GM21619 (cell line): ENCODE data around the gene DPP7.

Experiments used
- ATAC-seq: cut with Tn5 transposase; IDR thresholded peaks from one replicate; pipeline ENCODE4 v1.9.1; 2021; ENCODE audit not compliant: unreplicated experiment

DPP7 gene

DNA sequence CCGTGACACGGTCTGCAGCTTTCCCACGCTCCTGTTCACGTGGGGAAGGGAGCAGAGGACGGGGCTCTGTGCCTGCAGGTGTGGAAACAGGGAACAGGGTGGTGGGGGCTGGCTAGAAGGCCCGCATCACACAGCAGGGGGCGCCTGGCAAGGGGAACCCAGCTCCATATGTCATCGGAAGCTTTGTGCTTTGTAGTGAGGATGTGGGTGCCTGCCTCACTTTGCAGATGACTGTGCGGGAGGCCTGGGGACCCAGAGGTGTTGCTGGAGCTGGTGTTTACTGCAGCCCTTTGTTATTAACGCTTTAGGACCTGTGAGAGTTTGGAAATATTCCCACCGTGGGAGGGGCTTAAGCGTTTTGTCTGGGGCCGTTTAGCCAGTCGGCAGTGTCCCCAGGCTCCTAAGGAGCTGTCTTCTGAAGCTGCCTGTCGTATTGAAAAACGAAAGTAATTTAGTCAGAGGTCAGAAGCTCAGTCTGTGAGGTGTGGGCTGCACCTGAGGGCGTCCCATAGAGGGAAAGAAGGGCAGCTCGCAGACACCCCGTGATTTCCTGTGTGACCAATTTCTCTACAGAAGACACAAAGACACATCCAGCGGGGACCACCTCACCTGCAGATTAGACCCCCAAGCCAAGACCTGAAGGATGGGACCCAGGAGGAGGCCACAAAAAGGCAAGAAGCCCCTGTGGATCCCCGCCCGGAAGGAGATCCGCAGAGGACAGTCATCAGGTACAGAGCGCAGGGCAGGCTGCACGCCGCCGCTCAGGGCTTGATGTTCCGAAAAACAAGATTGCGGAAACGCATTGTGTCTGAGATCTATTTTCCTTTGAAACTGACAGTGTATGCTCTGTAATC, 18.6 kb downstream of the DPP7 start:
- ATAC-seq: peak; percentile 80

DNA sequence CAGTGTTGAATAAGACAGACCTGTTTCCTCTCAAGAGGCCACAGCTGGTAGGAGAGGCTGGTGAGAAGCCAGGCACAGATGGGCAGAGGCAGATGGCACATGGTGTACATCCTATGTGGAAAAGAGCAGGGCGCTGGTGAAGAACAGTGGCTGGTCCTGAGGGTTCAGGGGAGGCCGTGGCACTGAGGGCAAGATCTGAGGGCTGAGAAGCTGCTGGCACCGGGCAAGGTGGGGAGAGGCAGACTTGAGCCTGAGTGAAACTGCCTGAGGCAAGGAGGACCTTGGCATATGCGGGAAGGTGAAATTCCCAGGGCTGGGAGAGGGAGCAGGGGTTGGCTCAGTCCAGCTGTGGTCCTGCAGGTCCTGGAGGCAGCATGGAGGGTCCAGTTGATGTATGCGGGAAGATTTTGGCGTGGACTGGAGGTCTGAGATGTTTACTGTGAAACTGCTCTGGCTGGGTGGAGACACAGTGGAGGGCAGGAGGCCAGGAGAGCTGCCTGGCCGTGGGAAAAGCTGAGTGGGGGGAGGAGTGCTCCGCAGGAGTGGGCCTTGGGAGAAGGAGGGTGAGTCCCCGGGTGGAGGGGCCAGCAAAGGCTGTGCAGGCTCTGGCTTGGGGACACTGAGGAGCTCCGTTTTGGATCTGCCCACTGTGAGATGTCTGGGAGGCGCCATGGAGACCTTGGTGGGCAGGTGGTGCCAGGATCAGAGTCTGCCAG, 25.1 kb downstream of the DPP7 start:
- no peak for ATAC-seq

DNA sequence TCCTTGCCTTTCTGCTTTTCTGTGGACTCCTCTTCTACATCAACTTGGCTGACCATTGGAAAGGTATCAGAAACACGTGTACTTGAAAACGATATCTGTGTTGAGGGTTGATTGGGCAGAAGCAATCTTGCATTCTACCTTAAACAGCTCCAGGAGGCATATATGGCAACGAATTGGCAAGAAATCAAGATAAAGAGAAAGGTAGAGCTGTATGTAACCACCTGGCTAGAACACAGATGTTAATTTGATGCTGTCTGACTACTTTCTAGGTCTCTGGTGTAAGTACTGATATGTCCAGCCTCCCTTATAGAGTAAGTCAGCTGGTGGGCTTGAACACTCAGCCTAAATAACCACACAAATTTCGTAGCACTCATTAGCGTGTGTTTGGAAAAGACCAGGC, 26.4 kb downstream of the DPP7 start:
- ATAC-seq: no peak

DNA sequence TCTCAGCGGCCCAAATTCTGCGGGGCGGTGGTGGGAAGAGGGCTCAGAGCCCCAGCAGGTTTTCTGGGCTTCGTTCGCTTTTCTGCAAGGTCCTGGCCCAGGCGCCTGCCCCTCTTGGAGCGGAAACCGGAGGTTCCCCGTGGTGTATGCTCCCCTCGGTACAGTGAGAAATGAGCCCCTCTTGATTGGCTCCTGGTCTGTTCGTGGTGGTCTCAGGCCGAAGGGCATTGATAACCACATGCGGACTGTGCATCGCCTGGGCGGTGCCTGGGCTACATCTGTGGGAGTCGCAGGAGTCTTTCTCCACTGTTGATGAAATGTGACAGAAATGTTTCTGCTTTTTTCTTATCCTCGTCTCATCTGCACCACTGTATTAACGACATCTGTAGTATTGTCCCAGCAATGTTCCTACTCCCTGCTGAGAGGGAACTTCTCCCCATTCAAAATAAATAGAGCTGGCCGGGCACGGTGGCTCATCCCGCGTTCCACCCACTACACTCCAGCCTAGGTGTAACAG, 27.1 kb downstream of the DPP7 start:
- no peak for ATAC-seq

DNA sequence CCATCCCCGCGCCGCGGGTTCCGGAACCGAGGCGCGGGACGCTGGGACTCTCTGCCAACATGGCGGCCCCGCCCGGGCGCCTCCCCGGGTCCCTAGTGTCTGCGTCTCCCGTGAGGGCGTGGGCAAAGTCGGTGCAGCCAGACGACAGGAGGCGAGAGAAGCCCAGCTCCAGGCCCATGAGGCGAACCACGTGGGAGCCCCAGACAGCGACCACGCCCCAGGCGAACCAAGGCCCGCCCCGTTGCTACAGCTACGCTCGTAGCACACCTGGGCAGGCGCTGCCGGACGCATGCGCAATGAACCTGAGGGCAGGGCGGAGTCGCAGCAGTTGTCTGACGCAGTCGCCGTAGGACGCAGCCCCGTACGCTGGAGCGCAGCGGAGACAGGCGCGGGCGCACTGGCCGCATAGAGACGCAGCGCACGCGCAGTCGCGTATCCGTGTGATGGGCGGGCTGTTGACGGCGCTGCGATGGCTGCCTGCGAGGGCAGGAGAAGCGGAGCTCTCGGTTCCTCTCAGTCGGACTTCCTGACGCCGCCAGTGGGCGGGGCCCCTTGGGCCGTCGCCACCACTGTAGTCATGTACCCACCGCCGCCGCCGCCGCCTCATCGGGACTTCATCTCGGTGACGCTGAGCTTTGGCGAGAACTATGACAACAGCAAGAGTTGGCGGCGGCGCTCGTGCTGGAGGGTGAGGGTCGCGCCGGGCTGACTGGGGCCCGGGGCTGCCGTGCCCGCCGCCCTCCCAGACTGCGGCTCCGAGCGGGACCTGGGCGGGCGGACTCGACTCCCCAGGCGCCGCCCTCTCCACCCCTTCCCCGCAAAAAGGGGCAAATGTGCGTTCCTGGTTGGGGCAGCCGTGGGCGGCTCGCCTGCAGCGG, 27.8 kb downstream of the DPP7 start, which contains the start of gene MAN1B1:
TSS of gene MAN1B1 (plus strand) at position 455 of the 878 bp plus-strand sequence. CDS start at position 470, 15 bp downstream.
- peak; percentile 80 for ATAC-seq

DNA sequence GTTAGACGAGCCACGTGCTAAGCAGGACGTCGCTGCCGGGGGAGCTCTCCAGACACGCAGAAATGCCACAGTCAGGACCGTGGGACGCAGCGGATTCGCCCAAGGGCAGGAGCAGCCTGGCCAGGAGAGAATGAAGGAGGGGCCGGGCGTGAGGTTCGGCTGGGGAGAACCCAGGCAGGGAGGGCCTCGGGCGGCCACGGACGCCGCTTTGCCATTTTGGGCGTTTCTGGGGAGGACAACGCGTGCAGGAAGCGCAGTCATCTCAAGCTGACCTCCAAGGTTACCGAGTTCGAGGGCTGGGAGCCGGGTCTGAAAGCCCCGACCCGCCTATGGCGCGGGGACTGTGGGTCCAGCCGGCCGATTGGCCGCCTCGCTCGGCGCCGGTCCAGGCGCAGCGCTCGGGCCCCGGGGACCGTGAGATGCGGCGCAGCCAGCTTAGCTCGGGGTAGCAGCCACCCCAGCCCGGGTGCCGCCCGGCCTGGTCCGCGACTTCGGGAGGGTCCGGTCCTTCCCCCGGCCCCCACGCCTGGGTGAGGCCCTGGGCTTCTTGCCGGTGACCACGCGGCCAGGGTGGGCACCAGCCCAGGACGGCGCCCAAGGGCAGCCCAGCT, 28.5 kb downstream of the DPP7 start:
- ATAC-seq: peak; percentile 9

DNA sequence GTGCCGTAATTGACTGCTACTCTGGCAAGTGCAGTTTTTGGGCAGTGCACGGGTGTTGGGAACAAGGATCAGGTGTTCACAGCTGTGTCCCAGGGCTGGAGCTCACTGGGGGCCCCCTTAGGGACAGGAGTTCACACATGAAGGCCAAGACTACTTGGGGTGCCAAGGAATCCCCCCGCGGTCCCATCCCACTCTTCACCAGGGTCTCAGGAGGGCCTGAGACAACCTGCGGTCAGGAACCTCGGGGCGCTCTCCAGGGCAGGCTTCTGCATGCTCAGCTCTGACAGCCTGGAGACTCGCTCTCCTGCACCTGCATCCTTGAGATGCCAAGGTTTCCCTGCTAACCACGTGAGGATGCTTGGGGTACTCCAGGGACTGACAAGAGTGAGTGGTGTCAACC, 30.0 kb downstream of the DPP7 start:
- no peak for ATAC-seq

DNA sequence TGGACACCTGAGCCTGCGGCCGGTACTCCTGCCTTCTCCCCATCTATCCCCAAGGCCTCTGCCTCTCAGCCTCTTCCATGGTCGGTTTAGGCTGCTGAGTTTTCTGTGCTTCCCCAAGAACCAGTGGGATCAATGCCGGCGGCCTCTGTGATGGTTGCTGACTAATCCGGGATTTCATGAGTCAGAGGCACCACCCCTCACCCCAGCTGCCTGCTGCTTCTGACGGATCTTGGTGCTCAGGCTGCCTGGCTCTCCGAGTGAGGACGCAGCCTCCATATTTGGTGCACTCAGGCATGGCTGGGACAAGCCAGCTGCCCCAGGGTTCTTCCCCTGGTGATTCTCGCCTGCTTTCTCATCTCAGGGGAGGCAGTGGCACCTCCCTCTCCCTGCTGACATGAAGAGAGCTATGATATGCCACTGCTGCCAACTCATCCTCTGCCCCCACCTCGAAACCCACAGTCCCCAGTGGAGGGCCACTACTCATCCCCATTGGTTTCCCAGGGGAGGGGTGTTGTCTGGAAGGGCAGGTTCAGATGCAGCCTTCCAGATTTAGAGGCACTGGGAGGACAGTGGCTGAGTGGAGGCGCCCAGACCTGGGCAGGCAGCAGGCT, 31.0 kb downstream of the DPP7 start:
- ATAC-seq: no peak

DNA sequence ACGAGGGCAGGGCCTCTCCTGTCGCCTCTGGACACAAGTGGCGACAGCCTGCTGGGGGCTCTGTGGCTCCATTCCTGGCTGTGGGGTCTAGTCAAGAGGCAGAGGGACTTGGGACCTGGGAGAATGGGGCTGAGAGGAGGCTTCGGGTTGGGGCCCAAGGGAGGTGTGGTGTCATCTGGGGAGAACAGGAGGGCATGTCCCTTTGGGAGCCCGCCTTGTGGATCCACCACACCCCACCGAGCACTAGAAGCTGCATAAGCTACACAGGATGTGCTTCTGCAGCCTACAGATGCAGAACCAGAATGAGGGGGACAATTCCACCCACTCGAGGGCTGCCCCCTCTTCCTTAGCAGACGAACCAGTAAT, 31.6 kb downstream of the DPP7 start:
- ATAC-seq: no peak

DNA sequence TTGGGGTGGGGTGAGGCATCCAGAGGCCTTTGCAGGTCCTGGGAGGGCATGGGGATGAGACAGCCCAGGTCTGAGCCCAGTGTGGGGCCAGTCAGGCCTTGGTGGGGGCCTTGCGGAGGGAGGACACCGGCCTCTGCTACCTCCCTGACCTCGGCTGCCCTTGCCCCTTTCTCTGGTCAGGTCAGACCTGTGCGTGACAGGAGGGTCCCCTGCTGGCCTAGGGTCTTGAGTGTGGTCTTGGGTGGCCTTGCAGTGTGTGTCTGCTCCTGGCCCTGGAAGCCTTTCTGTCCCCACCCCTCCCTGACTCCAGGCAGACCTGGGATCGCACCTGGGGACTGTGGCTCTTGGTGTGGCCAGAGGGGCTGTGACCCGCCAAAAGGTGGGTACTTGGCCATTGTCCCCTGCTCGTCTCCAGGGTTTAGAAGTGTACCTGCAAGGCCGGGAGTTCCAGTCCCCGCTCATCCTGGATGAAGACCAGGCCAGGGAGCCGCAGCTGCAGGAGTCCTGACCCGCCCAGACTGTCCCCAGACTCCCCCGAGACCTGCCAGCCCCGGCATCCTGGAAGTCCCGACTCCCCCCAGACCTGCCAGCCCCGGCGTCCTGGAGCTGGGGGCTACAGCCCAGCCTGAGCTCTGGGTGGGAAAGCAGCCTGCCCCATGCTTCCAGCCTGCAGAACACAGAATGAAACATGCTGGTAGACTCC, 32.2 kb downstream of the DPP7 start:
- no peak for ATAC-seq

DNA sequence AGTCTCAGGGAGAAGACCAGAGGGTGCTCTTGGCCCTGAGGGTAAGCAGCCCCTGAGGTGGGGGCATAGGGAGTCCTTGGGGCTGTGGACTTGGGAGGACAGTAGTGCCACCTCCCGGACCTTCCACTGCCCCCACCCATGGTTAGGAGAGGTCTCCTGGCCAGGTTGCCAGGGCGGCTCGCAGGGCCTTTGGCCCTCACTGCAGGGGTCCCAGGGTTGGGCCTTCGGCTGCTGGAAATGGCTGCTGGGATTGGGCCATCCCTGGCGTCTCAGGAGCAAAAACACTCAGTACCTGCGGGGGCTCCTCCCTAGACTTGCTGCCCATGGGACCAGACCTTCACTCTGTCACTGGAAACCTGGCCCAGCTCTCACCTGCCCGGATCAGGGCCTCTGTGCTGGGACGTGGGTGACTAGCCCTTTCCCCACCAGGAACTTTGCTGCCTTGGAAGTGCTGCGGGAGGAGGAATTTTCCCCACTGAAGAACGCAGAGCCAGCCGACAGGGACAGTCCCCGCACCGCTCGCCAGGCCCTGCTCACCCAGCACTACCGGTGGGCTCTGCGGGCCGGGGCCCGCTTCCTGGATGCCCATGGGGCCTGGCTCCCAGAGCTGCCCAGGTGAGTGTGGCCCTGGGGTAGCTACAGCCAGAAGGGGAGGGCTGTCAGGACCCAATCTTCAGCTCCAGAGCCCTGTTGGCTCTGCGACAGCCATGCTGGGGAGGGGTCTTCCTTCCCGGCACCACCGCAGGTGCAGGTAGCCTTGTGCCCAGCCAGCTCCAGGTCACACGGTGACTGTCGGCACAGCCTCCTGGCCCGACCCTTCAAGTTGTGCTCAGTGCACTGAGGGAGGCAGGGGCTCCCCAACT, 34.0 kb downstream of the DPP7 start:
- no peak for ATAC-seq

DNA sequence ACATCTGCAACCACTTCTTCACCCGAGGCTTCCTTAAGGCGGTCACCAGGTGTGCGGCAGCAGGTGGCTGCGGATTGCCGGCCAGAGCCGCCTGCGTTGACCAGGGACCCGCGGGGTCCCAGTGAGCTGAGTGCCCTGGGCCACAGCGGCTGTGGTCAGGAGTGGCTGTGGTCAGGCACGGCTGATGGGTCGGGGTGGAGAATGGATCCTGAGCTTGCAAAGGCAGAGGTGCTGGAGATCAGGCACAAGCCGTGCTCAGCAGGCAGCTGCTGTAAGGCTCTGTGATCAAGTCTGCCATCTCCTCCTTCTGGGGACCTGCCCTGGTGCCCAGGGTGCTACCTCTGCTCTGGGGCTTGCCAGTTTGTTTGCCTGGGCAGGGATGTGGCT, 35.1 kb downstream of the DPP7 start:
- no peak for ATAC-seq

DNA sequence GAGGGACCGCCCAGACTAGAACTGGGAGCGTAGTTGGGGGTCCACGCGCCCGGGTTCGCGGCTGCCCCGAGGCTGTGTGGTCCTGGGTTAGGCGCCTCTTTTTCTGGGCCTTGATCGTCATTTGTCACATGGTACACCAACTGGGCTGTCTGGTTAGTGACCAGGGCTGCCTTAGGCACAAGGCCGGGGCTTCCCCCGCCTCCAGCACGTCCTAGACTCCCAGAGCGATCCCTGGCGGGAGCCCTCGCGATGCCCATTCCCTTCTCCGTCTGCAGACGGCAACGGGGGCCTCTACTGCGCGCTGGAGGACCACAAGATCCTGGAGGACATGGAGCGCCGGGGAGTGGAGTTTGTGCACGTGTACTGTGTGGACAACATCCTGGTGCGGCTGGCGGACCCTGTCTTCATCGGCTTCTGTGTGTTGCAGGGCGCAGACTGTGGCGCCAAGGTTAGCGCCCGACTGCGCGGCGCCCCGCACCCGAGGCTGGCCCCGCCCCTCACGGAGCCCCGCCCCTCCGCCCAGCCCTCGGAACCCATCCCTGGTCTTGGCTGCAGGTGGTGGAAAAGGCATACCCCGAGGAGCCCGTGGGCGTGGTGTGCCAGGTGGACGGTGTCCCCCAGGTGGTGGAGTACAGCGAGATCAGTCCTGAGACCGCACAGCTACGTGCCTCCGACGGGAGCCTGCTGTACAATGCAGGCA, 35.7 kb downstream of the DPP7 start:
- no peak for ATAC-seq

DNA sequence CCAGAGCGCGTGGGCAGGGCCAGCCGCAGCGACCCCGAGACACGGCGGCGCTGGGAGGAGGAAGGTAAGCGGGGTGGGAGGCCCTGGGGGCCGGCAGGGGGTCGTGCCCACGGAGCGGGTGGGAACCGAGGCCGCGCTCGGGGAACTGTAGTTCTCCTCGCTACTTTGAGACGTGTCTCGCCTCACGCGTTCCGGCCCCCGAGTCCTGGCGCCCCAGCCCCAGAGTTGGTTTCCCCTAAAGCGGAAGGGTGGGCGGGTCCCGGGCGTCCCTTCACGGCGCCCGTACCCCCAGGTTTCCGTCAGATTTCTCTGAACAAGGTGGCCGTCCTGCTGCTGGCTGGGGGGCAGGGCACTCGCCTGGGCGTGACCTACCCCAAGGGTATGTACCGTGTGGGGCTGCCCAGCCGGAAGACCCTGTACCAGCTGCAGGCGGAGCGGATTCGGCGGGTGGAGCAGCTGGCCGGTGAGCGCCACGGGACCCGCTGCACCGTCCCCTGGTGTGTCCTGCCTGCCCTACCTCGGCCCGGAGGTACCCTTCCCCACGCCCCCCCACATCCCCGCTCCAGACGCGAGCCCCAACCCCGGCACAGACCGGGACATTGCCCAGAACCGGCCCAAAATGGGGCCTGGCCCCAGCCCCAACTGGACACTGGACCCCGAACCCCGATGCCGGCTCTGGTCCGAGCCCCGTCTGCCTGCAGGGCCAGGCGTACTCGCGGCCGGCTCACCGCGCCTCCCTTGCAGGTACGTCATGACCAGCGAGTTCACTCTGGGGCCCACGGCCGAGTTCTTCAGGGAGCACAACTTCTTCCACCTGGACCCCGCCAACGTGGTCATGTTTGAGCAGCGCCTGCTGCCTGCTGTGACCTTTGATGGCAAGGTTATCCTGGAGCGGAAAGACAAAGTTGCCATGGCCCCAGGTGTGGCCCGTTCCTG, 36.5 kb downstream of the DPP7 start:
- peak; percentile 20 for ATAC-seq

DNA sequence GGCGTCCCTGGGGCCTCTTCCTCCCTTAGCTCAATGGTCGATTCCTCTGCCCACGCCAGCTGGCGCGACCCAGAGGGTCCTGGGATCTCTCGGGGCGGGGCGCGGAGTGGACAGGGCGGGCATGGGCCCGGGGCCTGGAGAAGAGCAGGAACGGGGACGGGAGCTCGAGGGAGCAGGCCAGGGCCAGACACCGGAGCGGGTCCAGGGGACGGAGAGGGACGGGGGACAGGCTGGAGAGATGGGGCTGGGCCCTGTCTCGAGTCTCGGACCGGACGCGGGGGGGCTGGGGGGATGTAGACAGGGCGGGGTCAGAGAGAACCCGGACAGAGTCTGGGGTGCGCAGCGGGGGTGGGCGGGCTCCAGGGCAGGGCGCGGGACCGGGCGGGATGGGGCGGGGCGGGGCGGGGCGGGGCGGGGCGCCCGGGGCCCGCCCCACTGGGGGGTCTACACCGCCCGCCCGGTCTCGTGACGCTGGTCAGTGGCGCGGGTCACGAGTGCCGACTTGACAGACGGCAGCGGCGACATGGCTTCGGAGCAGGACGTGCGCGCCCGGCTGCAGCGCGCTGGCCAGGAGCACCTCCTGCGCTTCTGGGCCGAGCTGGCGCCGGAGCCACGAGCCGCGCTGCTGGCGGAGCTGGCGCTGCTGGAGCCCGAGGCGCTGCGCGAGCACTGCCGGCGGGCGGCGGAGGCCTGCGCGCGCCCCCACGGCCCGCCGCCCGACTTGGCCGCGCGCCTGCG, 37.4 kb downstream of the DPP7 start, which contains the start of gene UAP1L1:
TSS of gene UAP1L1 (plus strand) at position 508 of the 738 bp plus-strand sequence. CDS start at position 524, 16 bp downstream.
- ATAC-seq: peak; percentile 41

DNA sequence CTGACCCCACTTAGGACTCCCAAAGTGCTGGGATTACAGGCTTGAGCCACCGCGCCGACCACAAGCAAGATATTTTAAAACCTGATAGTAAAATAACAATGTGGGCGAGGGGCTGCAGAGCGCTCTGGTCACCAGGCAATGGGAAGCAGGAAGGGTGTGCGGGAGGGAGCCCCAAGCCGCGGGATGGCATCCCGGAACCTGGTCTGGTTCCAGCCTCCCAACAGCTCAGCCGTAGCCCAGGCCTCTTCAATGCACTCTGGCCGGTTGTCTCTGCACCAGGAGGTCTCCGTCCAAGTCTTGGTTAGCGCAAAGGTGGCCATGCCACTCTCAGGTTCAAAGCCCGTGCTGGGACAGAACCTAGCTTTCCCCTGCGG, 37.9 kb downstream of the DPP7 start:
- peak; percentile 8 for ATAC-seq
